Peyer's patch (tissue), 4 donors: ENCODE data around the gene MXRA8.

ENCODE experiments used
- CTCF ChIP-seq, 6 experiments: fragments of 450-650 bp in 4 of 6; fragments of 200-600 bp in 2 of 6; sonication (generic) in 1 of 6; IDR thresholded peaks; one replicate each; pipeline ENCODE4 v1.5.1; 2017 to 2019; ENCODE audit warnings: antibody characterized with exemption in 6 of 6, mild to moderate bottlenecking in 3 of 6, moderate library complexity in 1 of 6
- POLR2A ChIP-seq, 2 donors: fragments of 450-650 bp; IDR thresholded peaks; one replicate each; pipeline ENCODE4 v1.5.1; 2017; ENCODE audit warnings: antibody characterized with exemption in 2 of 2, mild to moderate bottlenecking in 2 of 2, moderate library complexity in 2 of 2

- TF ChIP-seq CTCF (IDR thresholded peaks at IDR 0.05) (no peak), POLR2A (IDR thresholded peaks at IDR 0.05) (no peak)
Measured at GRCh38 chr1:1387098-1388077, 29.0 kb upstream of the MXRA8 start.
